ENCODE data around the gene GDF15.
"Not testable (repeated sequence)": the region's sequence is repeated elsewhere in the genome, so short reads cannot be mapped to it uniquely, and the experiment has no call there.

The GDF15 gene

DNA sequence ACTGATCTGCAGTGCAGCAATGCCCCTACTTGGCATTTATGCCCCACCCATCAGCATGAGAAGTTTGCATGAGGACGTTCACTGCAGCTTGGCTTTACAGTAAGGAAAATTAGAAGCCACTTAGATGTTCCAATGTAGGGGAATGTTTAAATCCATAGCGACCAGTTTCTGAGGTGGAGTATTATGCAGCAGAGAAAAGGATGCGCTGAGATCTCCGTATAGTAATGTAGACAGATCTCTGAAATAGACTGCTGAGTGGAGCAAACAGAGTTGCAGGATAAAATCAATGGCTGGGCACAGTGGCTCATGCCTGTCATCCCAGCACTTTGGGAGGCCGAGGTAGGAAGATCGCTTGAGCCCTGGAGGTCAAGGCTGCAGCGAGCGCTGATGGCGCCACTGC is 35.5 kb upstream of the GDF15 start:
- TF ChIP-seq CTCF (IDR thresholded peaks at IDR 0.05; ENCODE audit: borderline replicate concordance, control extremely low read depth, extremely low read depth, insufficient read depth, missing control alignments), result no peak
- in situ Hi-C loops (cut with MboI; ENCODE audit: low sequenced_read_pairs, unreplicated experiment), result no loop called here
- DNase-seq (ENCODE audit: low spot score), result no peak

- in situ Hi-C loops (cut with MboI; ENCODE audit: low sequenced_read_pairs, unreplicated experiment), result no loop called here
- TF ChIP-seq CTCF (IDR thresholded peaks at IDR 0.05; ENCODE audit: borderline replicate concordance, control extremely low read depth, extremely low read depth, insufficient read depth, missing control alignments), result no peak
- DNase-seq (ENCODE audit: low spot score), result no peak
These were observed 34.4 kb upstream of the GDF15 start for GRCh38 chr19:18351544-18351943.

GRCh38 chr19:18353378-18354005 is 32.5 kb upstream of the GDF15 start:
- in situ Hi-C loops (cut with MboI; ENCODE audit: low sequenced_read_pairs, unreplicated experiment), result no loop called here
- TF ChIP-seq CTCF (IDR thresholded peaks at IDR 0.05; ENCODE audit: borderline replicate concordance, control extremely low read depth, extremely low read depth, insufficient read depth, missing control alignments), result no peak

GRCh38 chr19:18354743-18355142 is 31.2 kb upstream of the GDF15 start:
- in situ Hi-C loops (cut with MboI; ENCODE audit: low sequenced_read_pairs, unreplicated experiment); DNase-seq (ENCODE audit: low spot score): not testable (repeated sequence)

More at GRCh38 chr19:18353378-18354005, 32.5 kb upstream of the GDF15 start:
- no peak for DNase-seq (ENCODE audit: low spot score)

- in situ Hi-C loops (cut with MboI; ENCODE audit: low sequenced_read_pairs, unreplicated experiment), result no loop called here
- DNase-seq (ENCODE audit: low spot score), result no peak
- no peak for TF ChIP-seq CTCF (IDR thresholded peaks at IDR 0.05; ENCODE audit: borderline replicate concordance, control extremely low read depth, extremely low read depth, insufficient read depth, missing control alignments)
These were observed 28.9 kb upstream of the GDF15 start for GRCh38 chr19:18357041-18357440.

- in situ Hi-C loops (cut with MboI; ENCODE audit: low sequenced_read_pairs, unreplicated experiment), result no loop called here
- no peak for DNase-seq (ENCODE audit: low spot score)
These were observed 24.3 kb upstream of the GDF15 start for GRCh38 chr19:18361646-18362045.

More at GRCh38 chr19:18361646-18362045, 24.3 kb upstream of the GDF15 start:
- TF ChIP-seq CTCF (IDR thresholded peaks at IDR 0.05; ENCODE audit: borderline replicate concordance, control extremely low read depth, extremely low read depth, insufficient read depth, missing control alignments), result no peak

Measured in GM13976 (cell line).